Mesodermal cell (in vitro differentiated cells): Measurements from ENCODE around the gene NDUFA3. TPM values are rescaled to one million over a fixed set of nuclear protein-coding genes. Genes with fewer than 3 reads are reported as not detected.

Source experiments
- H3K27ac ChIP-seq: 2 replicates; pipeline ENCODE4 v1.7.0; 2013; ENCODE audit warnings: mild to moderate bottlenecking, low read depth, low read length, moderate library complexity; ENCODE audit not compliant: severe bottlenecking
- H3K36me3 ChIP-seq: 2 replicates; pipeline ENCODE4 v1.7.1; 2013; ENCODE audit warnings: mild to moderate bottlenecking, low read length, moderate library complexity; ENCODE audit not compliant: control insufficient read depth, insufficient read depth
- H3K4me1 ChIP-seq: one replicate; pipeline ENCODE4 v1.7.1; 2013; ENCODE audit warnings: mild to moderate bottlenecking, low read length; ENCODE audit not compliant: insufficient read depth, control insufficient read depth, poor library complexity, severe bottlenecking
- H3K4me3 ChIP-seq: 2 replicates; pipeline ENCODE4 v1.7.0; 2013; ENCODE audit warnings: low read length, control low read depth, mild to moderate bottlenecking; ENCODE audit not compliant: insufficient read depth, poor library complexity, severe bottlenecking; ENCODE audit errors: extremely low read depth
- H3K9me3 ChIP-seq: 2 replicates; pipeline ENCODE4 v1.7.1; 2013; ENCODE audit warnings: mild to moderate bottlenecking, low read length, moderate library complexity; ENCODE audit not compliant: control insufficient read depth
- WGBS, 2 experiments: methylation state at CpG; one replicate each; pipeline ENCODE4 v1.1.5; 2013; ENCODE audit warnings: missing lambda C conversion rate in 2 of 2; ENCODE audit not compliant: insufficient coverage in 2 of 2; 5-methylcytosine and 5-hydroxymethylcytosine counted together
- polyA plus RNA-seq, 2 experiments: library from polyadenylated mRNA; stranded (reverse); fragments of 50-300 nt; gene quantifications; one replicate each; pipeline ENCODE4 v1.2.3, GENCODE V29; 2013

NDUFA3 gene
- 116 TPM for polyA plus RNA-seq (2013, experiment 1 of 2)
- polyA plus RNA-seq (2013, experiment 2 of 2) = 113 TPM

DNA sequence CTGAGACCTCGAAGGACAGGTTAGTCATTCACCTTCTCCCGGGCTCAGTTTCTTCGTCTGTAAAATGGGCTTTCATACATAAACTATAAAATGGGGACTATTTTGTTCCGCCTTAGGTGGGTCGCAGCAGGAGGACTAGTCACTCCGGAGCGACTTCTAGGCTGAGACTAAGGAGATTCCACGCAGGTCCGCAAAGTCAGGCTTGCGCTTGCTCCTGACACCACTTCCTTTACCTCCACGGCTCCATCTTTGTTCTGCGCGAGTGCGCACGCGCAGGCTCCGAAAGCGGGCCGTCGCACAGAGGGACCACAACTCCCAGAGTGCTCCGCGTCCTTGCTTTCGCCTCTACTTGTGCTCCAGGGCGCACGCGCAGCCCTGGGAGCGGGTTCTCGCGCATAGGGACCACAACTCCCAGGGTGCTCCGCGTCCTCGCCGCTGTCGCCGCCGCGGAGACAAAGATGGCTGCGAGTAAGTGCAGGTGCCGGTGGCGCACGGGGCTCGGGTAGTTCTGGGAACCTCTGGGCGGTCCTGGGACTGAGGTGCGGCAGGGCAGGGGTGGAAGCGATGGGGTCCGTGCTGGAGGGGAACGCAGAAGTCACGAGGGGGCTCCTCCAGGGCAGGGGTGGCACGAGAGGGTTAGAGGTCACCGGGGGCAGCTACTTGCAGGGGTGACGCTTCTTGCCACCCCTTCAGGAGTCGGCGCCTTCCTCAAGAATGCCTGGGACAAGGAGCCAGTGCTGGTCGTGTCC is at the start of gene NDUFA3:
NDUFA3 (plus strand) TSS at position 435 of the 749 bp plus-strand sequence; CDS start at position 459, 24 bp downstream.
- Histone ChIP-seq H3K4me3 (peak within 1 kb of the TSS; percentile 93), H3K27ac (no peak within 1 kb of the TSS), H3K36me3 (peaks cover 21% of the 10 kb centered on the region), H3K4me1 (no peaks in the 10 kb centered on the region), H3K9me3 (no peaks in the 10 kb centered on the region)
- WGBS, 2 experiments = 4 to 6% methylated on average over 36 to 52 of the region's 54 CpGs

- no peak overlapping the region for H3K27ac ChIP-seq
- H3K4me1 ChIP-seq = no peaks in the 10 kb centered on the region
- 86 to 88% methylated on average over 9 of the region's 9 CpGs for WGBS, 2 experiments
- H3K9me3 ChIP-seq = no peaks in the 10 kb centered on the region
- H3K4me3 ChIP-seq = no peak overlapping the region
- H3K36me3 ChIP-seq = no peaks in the 10 kb centered on the region
These were observed 40.0 kb upstream of the NDUFA3 start for GRCh38 chr19:54062643-54063042.

- no peak within 1 kb of the TSS for H3K4me3 ChIP-seq
- WGBS, 2 experiments = 91 to 95% methylated on average over 24 to 25 of the region's 34 CpGs
- no peak within 1 kb of the TSS for H3K27ac ChIP-seq
- no peaks in the 10 kb centered on the region for H3K4me1 ChIP-seq
- H3K9me3 ChIP-seq = no peaks in the 10 kb centered on the region
- no peaks in the 10 kb centered on the region for H3K36me3 ChIP-seq
These were observed 39.1 kb upstream of the NDUFA3 start, which contains the start of gene VSTM1 for GRCh38 chr19:54063350-54064116. VSTM1 (minus strand) TSS chr19:54063897; CDS start chr19:54063777, 120 bp downstream.

- no peak overlapping the region for H3K27ac ChIP-seq
- H3K9me3 ChIP-seq = no peaks in the 10 kb centered on the region
- WGBS, 2 experiments = 87 to 91% methylated on average over 5 of the region's 5 CpGs
- no peaks in the 10 kb centered on the region for H3K36me3 ChIP-seq
- H3K4me1 ChIP-seq = no peaks in the 10 kb centered on the region
- H3K4me3 ChIP-seq = no peak overlapping the region
These were observed 33.2 kb upstream of the NDUFA3 start for GRCh38 chr19:54069470-54069869.

DNA sequence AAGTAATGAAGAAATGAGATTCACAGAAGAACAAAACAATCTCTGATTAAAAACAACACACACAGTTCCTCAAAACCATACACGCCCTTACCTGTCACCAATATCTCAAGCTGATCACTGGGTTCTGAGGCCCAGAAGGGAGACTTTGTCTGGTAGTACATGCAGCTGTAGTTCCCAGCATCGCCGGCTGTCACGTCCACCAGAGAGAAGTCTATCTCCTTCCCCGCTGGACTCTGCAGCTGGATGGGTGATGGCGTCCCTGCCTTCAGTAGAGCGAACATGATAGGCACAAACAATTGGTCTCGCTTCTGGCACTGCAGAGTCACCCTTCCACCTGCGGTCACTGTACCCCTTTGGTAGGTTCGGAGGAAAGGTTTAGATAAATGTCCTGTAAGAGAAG is 28.8 kb upstream of the NDUFA3 start:
- H3K27ac ChIP-seq = no peak overlapping the region
- no peaks in the 10 kb centered on the region for H3K9me3 ChIP-seq
- H3K4me3 ChIP-seq = no peak overlapping the region
- H3K4me1 ChIP-seq = no peaks in the 10 kb centered on the region
- H3K36me3 ChIP-seq = no peaks in the 10 kb centered on the region
- WGBS, 2 experiments = 90 to 95% methylated on average over 9 to 10 of the region's 10 CpGs

DNA sequence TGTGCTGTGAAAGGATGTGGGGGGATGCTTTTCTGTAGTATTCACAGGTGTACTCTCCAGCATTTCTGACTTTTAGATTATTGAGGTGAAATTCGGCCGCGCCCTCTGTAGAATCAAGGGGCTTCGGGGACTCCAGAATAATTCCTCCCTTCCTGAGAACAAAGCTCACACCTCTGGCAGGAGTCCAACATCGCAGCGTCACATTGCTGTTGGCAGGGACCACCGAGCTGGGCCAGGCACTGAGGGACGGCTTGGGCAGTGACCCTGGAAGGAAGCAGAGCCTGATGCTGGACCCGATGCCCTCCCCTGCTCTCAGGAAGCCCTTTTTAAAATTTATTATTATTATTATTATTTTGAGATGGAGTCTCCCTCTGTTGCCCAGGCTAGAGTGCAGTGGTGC is 27.8 kb upstream of the NDUFA3 start:
- 94% methylated on average over 5 to 8 of the region's 9 CpGs for WGBS, 2 experiments
- H3K9me3 ChIP-seq = no peaks in the 10 kb centered on the region
- H3K4me1 ChIP-seq = no peaks in the 10 kb centered on the region
- no peak overlapping the region for H3K27ac ChIP-seq
- no peaks in the 10 kb centered on the region for H3K36me3 ChIP-seq
- no peak overlapping the region for H3K4me3 ChIP-seq

GRCh38 chr19:54077334-54077733 is 25.3 kb upstream of the NDUFA3 start:
- H3K27ac ChIP-seq = no peak overlapping the region
- H3K36me3 ChIP-seq = no peaks in the 10 kb centered on the region
- H3K4me3 ChIP-seq = no peak overlapping the region
- H3K4me1 ChIP-seq = no peaks in the 10 kb centered on the region
- 100% methylated on average over 1 of the region's 5 CpGs; no CpG with 5 or more reads in 1 of the 2 experiments for WGBS, 2 experiments
- H3K9me3 ChIP-seq = peaks cover 7% of the 10 kb centered on the region

GRCh38 chr19:54081032-54081431 is 21.6 kb upstream of the NDUFA3 start, which contains the start of gene TARM1:
TARM1 (minus strand) TSS chr19:54081365; CDS start chr19:54081340, 25 bp downstream.
- no peaks in the 10 kb centered on the region for H3K36me3 ChIP-seq
- no peak within 1 kb of the TSS for H3K4me3 ChIP-seq
- 86 to 88% methylated on average over 7 of the region's 7 CpGs for WGBS, 2 experiments
- peaks cover 7% of the 10 kb centered on the region for H3K9me3 ChIP-seq
- no peaks in the 10 kb centered on the region for H3K4me1 ChIP-seq
- H3K27ac ChIP-seq = no peak within 1 kb of the TSS

DNA sequence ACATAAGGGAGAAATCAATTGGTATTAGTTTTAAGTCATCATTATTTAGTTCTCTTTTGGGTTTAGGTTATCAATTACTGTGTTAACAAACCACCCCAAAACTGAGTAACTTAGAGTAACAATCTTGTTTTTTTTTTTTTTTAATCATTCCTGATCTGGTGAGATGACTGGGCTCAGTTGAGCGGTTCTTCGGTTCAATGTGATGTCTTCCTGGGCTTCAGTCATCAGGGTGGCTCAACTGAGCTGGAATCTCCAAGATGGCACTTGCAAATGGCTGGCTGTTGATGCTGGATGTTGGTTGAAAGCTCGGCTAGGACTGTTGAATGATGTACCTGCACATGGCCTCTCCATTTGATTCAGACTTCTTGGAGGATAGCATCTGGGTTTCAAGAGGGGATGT is 18.2 kb upstream of the NDUFA3 start:
- WGBS, 2 experiments = 97 to 100% methylated on average over 3 of the region's 3 CpGs
- H3K4me3 ChIP-seq = no peak overlapping the region
- no peaks in the 10 kb centered on the region for H3K36me3 ChIP-seq
- H3K27ac ChIP-seq = no peak overlapping the region
- H3K9me3 ChIP-seq = peaks cover 7% of the 10 kb centered on the region
- H3K4me1 ChIP-seq = no peaks in the 10 kb centered on the region

DNA sequence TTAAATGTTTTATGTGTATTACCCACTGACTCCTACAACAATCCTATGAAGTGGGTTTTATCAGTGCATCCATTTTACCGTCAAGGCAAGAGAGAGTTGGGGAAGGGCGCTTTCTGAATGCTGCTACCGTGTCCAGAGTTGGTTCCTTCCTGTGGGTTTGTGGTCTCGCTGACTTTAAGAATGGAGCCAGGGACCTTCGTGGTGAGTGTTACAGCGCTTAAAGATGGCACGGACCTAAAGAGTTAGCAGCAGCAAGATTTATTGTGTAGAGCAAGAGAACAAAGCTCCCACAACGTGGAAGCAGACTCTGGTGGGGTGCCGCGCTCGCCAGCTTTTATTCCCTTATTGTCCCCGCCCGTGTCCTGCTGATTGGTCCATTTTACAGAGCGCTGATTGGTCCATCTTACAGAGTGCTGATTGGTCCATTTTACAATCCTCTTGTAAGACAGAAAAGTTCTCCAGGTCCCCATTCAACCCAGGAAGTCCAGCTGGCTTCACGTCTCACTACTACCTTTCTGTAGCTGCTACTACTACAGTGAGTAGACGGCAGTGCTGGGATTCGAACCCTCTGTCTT is 8.1 kb upstream of the NDUFA3 start:
- Histone ChIP-seq H3K27ac (no peak overlapping the region), H3K9me3 (no peaks in the 10 kb centered on the region), H3K4me3 (no peak overlapping the region), H3K36me3 (no peaks in the 10 kb centered on the region), H3K4me1 (peaks cover 4% of the 10 kb centered on the region)
- 91 to 92% methylated on average over 17 of the region's 17 CpGs for WGBS, 2 experiments
